ENCODE measurements around the gene GDAP1L1. TPM values are rescaled to one million over a fixed set of nuclear protein-coding genes. Genes with fewer than 3 reads are reported as not detected.

GDAP1L1 gene
- total and polyA plus RNA-seq, 8 donors: 0.12 to 3.6 (median 0.40) TPM; not detected in 2

DNA sequence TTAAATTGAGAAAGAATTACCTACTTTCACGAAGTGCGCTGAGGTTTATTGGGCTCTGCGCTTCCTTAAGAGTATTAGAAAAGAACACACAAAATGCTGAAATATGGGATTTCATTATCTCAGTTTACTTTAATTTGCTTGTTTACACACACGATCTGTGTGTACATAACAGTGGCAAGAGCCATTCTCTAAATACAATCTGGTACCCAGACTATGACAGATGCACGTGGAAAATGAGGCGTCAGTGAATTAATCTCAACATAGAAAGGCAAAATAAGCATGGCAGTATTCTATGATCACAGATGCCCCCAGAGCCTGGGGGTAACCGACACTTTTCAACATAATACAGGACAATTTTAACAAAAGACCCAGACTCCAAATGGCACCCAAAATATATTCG is 55.6 kb downstream of the GDAP1L1 start:
- FAIRE-seq (no peak), ATAC-seq (peak in 2 of 4 donors; percentile 13 to 18), DNase-seq (no peak)
- Histone ChIP-seq H3K27me3 (no peaks in the 10 kb centered on the region), H3K9me3 (no peaks in the 10 kb centered on the region), H3K36me3 (no peaks in the 10 kb centered on the region), H3K27ac (peak overlapping the region in 3 of 4 donors; percentile 21 to 45 (median 24)), H3K4me3 (no peak overlapping the region), H3K4me1 (peaks cover 5 to 15% (median 7%) of the 10 kb centered on the region in 3 donors)
- intact Hi-C loops (cut with DNase I): no loop called here
- WGBS, 2 donors: 65 to 66% methylated on average over 8 of the region's 8 CpGs
- TF ChIP-seq, protein P1, sequence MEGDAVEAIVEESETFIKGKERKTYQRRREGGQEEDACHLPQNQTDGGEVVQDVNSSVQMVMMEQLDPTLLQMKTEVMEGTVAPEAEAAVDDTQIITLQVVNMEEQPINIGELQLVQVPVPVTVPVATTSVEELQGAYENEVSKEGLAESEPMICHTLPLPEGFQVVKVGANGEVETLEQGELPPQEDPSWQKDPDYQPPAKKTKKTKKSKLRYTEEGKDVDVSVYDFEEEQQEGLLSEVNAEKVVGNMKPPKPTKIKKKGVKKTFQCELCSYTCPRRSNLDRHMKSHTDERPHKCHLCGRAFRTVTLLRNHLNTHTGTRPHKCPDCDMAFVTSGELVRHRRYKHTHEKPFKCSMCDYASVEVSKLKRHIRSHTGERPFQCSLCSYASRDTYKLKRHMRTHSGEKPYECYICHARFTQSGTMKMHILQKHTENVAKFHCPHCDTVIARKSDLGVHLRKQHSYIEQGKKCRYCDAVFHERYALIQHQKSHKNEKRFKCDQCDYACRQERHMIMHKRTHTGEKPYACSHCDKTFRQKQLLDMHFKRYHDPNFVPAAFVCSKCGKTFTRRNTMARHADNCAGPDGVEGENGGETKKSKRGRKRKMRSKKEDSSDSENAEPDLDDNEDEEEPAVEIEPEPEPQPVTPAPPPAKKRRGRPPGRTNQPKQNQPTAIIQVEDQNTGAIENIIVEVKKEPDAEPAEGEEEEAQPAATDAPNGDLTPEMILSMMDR (IDR thresholded peaks at IDR 0.05): no peak

DNA sequence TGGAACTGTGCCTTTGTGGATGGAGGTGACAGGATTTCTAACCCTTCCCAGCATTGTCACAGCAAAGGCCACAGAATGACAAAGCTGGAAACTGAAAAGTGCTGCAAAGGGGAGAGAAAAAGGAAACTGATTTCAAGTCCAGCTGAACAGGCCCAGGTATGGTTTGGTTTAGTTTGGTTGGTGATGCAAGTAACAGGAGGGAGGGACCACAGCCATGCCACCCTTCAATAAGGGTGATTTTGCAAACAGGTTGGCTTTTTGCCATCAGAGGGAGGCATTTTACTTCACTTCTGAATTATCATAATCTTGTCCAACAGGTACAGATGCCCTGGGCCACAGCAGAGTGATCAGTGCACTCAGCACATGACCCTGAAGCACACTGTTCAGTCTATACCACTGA is 57.3 kb downstream of the GDAP1L1 start:
- intact Hi-C loops (cut with DNase I): no loop called here
- TF ChIP-seq, protein P1 (IDR thresholded peaks at IDR 0.05): no peak
- no peak overlapping the region for H3K4me3 ChIP-seq
- no peaks in the 10 kb centered on the region for H3K27me3 ChIP-seq
- H3K36me3 ChIP-seq: no peaks in the 10 kb centered on the region
- H3K27ac ChIP-seq: no peak overlapping the region
- ATAC-seq: no peak
- no peaks in the 10 kb centered on the region for H3K9me3 ChIP-seq
- no peak for FAIRE-seq
- no peak for DNase-seq
- peaks cover 5 to 15% (median 7%) of the 10 kb centered on the region in 3 donors for H3K4me1 ChIP-seq

DNA sequence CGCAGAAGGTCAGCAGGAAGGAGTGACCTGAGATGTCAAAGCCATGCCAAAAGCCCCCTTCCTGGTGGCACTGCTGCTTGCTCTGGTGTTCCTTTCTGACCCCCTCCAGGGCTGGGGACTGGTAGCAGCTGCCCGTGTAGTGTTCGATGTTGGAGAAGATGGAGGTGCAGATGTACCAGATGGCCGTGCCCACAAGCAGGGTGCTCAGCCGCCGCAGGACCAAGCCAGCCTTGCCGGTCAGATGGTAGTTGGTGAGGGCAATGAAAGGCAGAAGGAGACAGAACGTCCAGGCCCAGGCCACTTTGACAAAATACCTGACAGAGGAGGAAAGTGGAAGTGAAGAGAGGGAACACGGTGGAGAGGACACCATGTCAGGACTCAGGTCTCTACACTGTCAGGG is 59.8 kb downstream of the GDAP1L1 start:
- intact Hi-C loops (cut with DNase I): no loop called here
- H3K36me3 ChIP-seq: no peaks in the 10 kb centered on the region
- TF ChIP-seq, protein P1 (IDR thresholded peaks at IDR 0.05): no peak
- FAIRE-seq (no peak), DNase-seq (no peak), ATAC-seq (no peak)
- no peaks in the 10 kb centered on the region for H3K9me3 ChIP-seq
- 87 to 89% methylated on average over 9 of the region's 9 CpGs for WGBS, 2 donors
- H3K27me3 ChIP-seq: no peaks in the 10 kb centered on the region
- H3K4me1 ChIP-seq: peaks cover 5 to 15% (median 10%) of the 10 kb centered on the region in 3 donors
- no peak overlapping the region for H3K4me3 ChIP-seq
- no peak overlapping the region for H3K27ac ChIP-seq

DNA sequence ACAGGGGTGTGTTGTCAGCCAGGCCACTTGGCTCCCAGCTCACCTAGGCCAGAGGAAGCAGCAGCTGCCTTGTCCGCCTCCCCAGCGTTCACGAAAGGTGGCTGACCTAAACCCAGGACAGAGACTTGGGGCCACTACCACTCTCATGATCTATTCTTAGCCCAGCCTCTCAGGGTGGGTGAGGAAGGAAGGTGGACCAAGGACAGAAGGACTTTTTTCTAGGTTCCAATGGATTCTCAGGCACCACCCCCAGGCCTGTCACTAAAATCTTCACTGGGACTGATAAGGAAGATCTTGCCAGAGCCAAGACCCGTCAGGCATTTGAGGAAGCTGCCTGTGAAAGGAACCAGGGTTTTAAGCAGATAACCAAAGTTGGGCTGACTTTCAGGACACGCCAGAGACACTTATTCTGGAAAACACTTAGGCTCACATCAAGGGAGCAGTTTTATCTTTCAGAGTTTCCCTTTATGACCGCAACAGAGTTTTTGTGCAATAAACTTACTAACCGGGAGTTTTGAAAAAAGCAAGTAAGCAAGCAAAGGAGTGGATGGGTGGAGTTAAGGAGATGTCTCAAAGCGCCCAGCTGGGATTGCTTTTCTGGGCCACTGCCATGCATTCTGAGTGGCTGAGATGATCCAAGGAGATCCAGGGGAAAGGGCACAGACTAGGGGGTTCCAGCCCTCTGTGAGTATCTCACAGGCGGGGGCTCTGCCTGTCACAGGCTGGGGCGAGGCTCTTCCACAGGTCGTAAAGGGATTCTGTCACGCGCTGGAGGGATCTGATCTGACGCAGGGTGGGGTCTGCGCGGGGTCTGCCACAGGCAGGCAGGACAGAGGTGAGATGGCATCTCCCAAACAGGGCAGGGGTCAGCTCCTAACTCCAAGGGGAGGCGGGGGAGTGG is 62.9 kb downstream of the GDAP1L1 start:
- H3K9me3 ChIP-seq: no peaks in the 10 kb centered on the region
- no peaks in the 10 kb centered on the region for H3K27me3 ChIP-seq
- H3K4me3 ChIP-seq: peak overlapping the region; percentile 67 to 94 (median 84)
- no peaks in the 10 kb centered on the region for H3K36me3 ChIP-seq
- intact Hi-C loops (cut with DNase I): loop anchor here in 2 of 3 donors (5.0 to 10.0 kb wide), 3 partner anchors 93 to 195 kb away; partner anchors contain the start of gene OSER1 (in 1 of the 2)
- peak; percentile 2 to 40 (median 10) for ATAC-seq
- TF ChIP-seq, protein P1 (IDR thresholded peaks at IDR 0.05): no peak
- FAIRE-seq: no peak
- H3K27ac ChIP-seq: no peak overlapping the region
- H3K4me1 ChIP-seq: peaks cover 3 to 5% (median 4%) of the 10 kb centered on the region in 3 donors
- no peak for DNase-seq
- 5 to 11% methylated on average over 17 of the region's 17 CpGs for WGBS, 2 donors
